Panc1 (cell line): ENCODE data around the gene REELD1. TPM values are rescaled to one million over a fixed set of nuclear protein-coding genes. Genes with fewer than 3 reads are reported as not detected.

ENCODE experiments used
- ATAC-seq: fragments of 200-7000 bp; cut with Tn5 transposase; 2 replicates; pipeline ENCODE4 v1.9.1; 2020; ENCODE audit warnings: mild to moderate bottlenecking, moderate library complexity
- BruUV-seq: library from RNA; stranded (reverse); fragments of 400-500 nt; replicated peaks from 2 replicates; lab custom pipeline; 2021; lab: Mats Ljungman, UMichigan
- CTCF ChIA-PET: fragments of 300-600 bp; sonication (Branson Sonifier 250); formaldehyde crosslinking; loops from one replicate; lab custom pipeline; 2022; ENCODE audit warnings: antibody characterized with exemption; lab: Charles Lee
- POLR2A ChIA-PET: fragments of 300-600 bp; sonication (Branson Sonifier 250); formaldehyde crosslinking; loops from one replicate; lab custom pipeline; 2022; ENCODE audit warnings: antibody characterized with exemption; lab: Charles Lee
- DNase-seq: peaks from one replicate; pipeline ENCODE4 v3.0.0-alpha.2; 2010; ENCODE audit warnings: low read depth, low spot score
- H3K27ac ChIP-seq: 2 replicates; pipeline ENCODE4 v1.5.1; 2011; ENCODE audit warnings: mild to moderate bottlenecking, low read length, inconsistent platforms
- H3K27me3 ChIP-seq: fragments of 200-500 bp; sonication (Bioruptor generic); 2 replicates; pipeline ENCODE4 v1.6.0; 2014; ENCODE audit warnings: low read length, inconsistent platforms; ENCODE audit not compliant: control insufficient read depth, insufficient read depth
- H3K36me3 ChIP-seq: fragments of 200-500 bp; sonication (Bioruptor generic); 2 replicates; pipeline ENCODE4 v1.5.1; 2014; ENCODE audit warnings: inconsistent platforms, mild to moderate bottlenecking, low read length, moderate library complexity; ENCODE audit not compliant: control insufficient read depth, insufficient read depth
- H3K4me1 ChIP-seq: 2 replicates; pipeline ENCODE4 v1.5.1; 2011; ENCODE audit warnings: inconsistent platforms, mild to moderate bottlenecking, low read length, moderate library complexity; ENCODE audit not compliant: control insufficient read depth, insufficient read depth
- H3K4me3 ChIP-seq, 2 experiments: 2 replicates each; pipeline ENCODE4 v1.5.1; 2011 to 2012; ENCODE audit warnings: low read depth in 2 of 2, low read length in 2 of 2, mild to moderate bottlenecking in 2 of 2, inconsistent platforms in 1 of 2, moderate library complexity in 1 of 2
- H3K9me3 ChIP-seq: fragments of 200-500 bp; sonication (Bioruptor generic); 2 replicates; pipeline ENCODE4 v1.5.1; 2014; ENCODE audit warnings: low read depth, mild to moderate bottlenecking, inconsistent platforms, low read length, moderate library complexity; ENCODE audit not compliant: control insufficient read depth, insufficient read depth
- POLR2AphosphoS5 ChIP-seq: IDR thresholded peaks from 2 replicates; pipeline ENCODE4 v1.6.1; 2012; ENCODE audit warnings: mild to moderate bottlenecking, low read depth, low read length, moderate library complexity
- REST ChIP-seq, 2 experiments: IDR thresholded peaks; 2 replicates each; pipeline ENCODE4 v1.6.1; 2011 to 2012; ENCODE audit warnings: low read depth in 2 of 2, control low read depth in 1 of 2, low read length in 1 of 2, mild to moderate bottlenecking in 1 of 2, moderate library complexity in 1 of 2; ENCODE audit not compliant: insufficient read depth in 1 of 2
- SIN3A ChIP-seq: IDR thresholded peaks from 2 replicates; pipeline ENCODE4 v1.6.1; 2012; ENCODE audit warnings: low read depth, mild to moderate bottlenecking, low read length, moderate library complexity, borderline replicate concordance; ENCODE audit not compliant: insufficient read depth
- TCF7L2 ChIP-seq: IDR thresholded peaks from 2 replicates; pipeline ENCODE4 v1.6.1; 2011; ENCODE audit warnings: mild to moderate bottlenecking, low read depth, low read length, inconsistent platforms
- in situ Hi-C: cut with HindIII; loops from 2 replicates; pipeline ENCODE4 v1.10.0; 2016; ENCODE audit warnings: low sequenced_read_pairs, low pct_unique_long_range_greater_than_20kb
- intact Hi-C: fragments of 100-400 bp; cut with micrococcal nuclease; formaldehyde crosslinking; loops from one replicate; pipeline ENCODE4 v1.10.0; 2022; ENCODE audit not compliant: unreplicated experiment
- total RNA-seq: library from RNA; stranded (reverse); gene quantifications from one replicate; pipeline ENCODE4 v1.2.1, GENCODE V29; 2021; ENCODE audit not compliant: unreplicated experiment
- TF ChIP-seq, protein P1 (sequence below): fragments of 450-650 bp; IDR thresholded peaks from 2 replicates; pipeline ENCODE4 v1.5.1; 2017; ENCODE audit warnings: mild to moderate bottlenecking

REELD1 gene
- total RNA-seq, 1 experiment from 2014 or later = not detected

- ATAC-seq (no peak), DNase-seq (no peak)
- H3K9me3 ChIP-seq = no peaks in the 10 kb centered on the region
- BruUV-seq = no TSS peak
- peaks cover 5% of the 10 kb centered on the region; the same call in 1 of the 2 replicates for H3K4me1 ChIP-seq
- no peak overlapping the region for H3K4me3 ChIP-seq
- no peaks in the 10 kb centered on the region for H3K27me3 ChIP-seq
- ChIA-PET CTCF (no interaction called here), POLR2A (no interaction called here)
- intact Hi-C loops (no loop called here), in situ Hi-C loops (no loop called here)
- TF ChIP-seq, protein P1, sequence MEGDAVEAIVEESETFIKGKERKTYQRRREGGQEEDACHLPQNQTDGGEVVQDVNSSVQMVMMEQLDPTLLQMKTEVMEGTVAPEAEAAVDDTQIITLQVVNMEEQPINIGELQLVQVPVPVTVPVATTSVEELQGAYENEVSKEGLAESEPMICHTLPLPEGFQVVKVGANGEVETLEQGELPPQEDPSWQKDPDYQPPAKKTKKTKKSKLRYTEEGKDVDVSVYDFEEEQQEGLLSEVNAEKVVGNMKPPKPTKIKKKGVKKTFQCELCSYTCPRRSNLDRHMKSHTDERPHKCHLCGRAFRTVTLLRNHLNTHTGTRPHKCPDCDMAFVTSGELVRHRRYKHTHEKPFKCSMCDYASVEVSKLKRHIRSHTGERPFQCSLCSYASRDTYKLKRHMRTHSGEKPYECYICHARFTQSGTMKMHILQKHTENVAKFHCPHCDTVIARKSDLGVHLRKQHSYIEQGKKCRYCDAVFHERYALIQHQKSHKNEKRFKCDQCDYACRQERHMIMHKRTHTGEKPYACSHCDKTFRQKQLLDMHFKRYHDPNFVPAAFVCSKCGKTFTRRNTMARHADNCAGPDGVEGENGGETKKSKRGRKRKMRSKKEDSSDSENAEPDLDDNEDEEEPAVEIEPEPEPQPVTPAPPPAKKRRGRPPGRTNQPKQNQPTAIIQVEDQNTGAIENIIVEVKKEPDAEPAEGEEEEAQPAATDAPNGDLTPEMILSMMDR = no peak
- no peak for TF ChIP-seq REST (IDR thresholded peaks at IDR 0.05; ENCODE audit: insufficient read depth in 1 of 2, low read depth in 2 of 2, low read length in 1 of 2)
- TF ChIP-seq POLR2AphosphoS5 = no peak
- no peak for TF ChIP-seq TCF7L2
- TF ChIP-seq SIN3A = no peak
- H3K36me3 ChIP-seq = peaks cover 5% of the 10 kb centered on the region; the same call in 1 of the 2 replicates
- no peak overlapping the region for H3K27ac ChIP-seq
Measured at GRCh38 chr4:146179784-146180370, 34.5 kb upstream of the REELD1 start.

GRCh38 chr4:146182443-146182842 lies 31.9 kb upstream of the REELD1 start:
- H3K36me3 ChIP-seq = peaks cover 4% of the 10 kb centered on the region; the same call in 1 of the 2 replicates
- no peaks in the 10 kb centered on the region; the same call in 1 of the 2 replicates for H3K4me1 ChIP-seq
- ChIA-PET CTCF (no interaction called here), POLR2A (no interaction called here)
- DNase-seq = no peak
- in situ Hi-C loops (no loop called here), intact Hi-C loops (no loop called here)
- no peak for ATAC-seq
- TF ChIP-seq REST (IDR thresholded peaks at IDR 0.05; ENCODE audit: insufficient read depth in 1 of 2, low read depth in 2 of 2, low read length in 1 of 2) = no peak
- TF ChIP-seq, protein P1 = no peak
- no peak for TF ChIP-seq SIN3A
- TF ChIP-seq TCF7L2 = no peak
- no peak for TF ChIP-seq POLR2AphosphoS5
- H3K27ac ChIP-seq = no peak overlapping the region
- no peaks in the 10 kb centered on the region for H3K27me3 ChIP-seq
- BruUV-seq = no TSS peak
- no peaks in the 10 kb centered on the region for H3K9me3 ChIP-seq
- no peak overlapping the region for H3K4me3 ChIP-seq
